Measurements from ENCODE around the gene GPR108. TPM values are rescaled to one million over a fixed set of nuclear protein-coding genes. Genes with fewer than 3 reads are reported as not detected.

The GPR108 gene
- total and polyA plus RNA-seq, 2 of the 8 experiments (the other 6 are each of a cell fraction or from before 2014, with no cell fraction given), result 34.9 to 46.0 TPM

DNA sequence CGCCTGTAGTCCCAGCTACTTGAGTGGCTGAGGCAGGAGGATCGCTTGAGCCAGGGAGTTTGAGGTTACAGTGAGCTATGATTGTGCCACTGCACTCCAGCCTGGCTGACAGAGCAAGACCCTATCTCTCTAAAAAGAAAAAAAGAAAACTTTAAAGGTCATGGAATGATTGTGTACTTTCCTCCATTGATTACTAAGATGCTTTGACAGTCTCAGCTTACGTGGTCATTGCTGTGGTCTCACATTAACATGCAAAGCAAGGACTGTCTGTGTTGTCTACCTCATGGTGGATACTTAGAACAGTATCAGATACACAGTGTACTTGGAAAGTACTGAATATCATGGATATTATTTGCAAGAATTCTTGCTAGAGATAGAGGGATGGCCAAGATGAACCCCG lies 53.4 kb downstream of the GPR108 start:
- H3K14ac ChIP-seq (ENCODE audit: insufficient read length), result no peak overlapping the region
- POLR2A ChIA-PET (ENCODE audit: partially characterized antibody), result interaction anchor here (0.6 kb wide), 1 partner anchor 150 kb away, joined by 3 read pairs; no protein-coding TSS in a partner anchor
- TF ChIP-seq CBX8 (IDR thresholded peaks at IDR 0.05; ENCODE audit: borderline replicate concordance, low read depth, low read length), result no peak
- TF ChIP-seq CBX5 (IDR thresholded peaks at IDR 0.05; ENCODE audit: low read depth, low read length), result no peak
- TF ChIP-seq PHF8 (conservative IDR thresholded peaks at IDR 0.05; ENCODE audit: low read depth, low read length), result no peak
- no peak for TF ChIP-seq TBP (IDR thresholded peaks at IDR 0.05; ENCODE audit: low read depth, low read length)
- TF ChIP-seq JUND (IDR thresholded peaks at IDR 0.05; ENCODE audit: low read length), result no peak
- TF ChIP-seq, protein P1, sequence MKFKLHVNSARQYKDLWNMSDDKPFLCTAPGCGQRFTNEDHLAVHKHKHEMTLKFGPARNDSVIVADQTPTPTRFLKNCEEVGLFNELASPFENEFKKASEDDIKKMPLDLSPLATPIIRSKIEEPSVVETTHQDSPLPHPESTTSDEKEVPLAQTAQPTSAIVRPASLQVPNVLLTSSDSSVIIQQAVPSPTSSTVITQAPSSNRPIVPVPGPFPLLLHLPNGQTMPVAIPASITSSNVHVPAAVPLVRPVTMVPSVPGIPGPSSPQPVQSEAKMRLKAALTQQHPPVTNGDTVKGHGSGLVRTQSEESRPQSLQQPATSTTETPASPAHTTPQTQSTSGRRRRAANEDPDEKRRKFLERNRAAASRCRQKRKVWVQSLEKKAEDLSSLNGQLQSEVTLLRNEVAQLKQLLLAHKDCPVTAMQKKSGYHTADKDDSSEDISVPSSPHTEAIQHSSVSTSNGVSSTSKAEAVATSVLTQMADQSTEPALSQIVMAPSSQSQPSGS (IDR thresholded peaks at IDR 0.05; ENCODE audit: low read length), result no peak
- TF ChIP-seq MAFK (IDR thresholded peaks at IDR 0.05; ENCODE audit: low read depth, low read length), result no peak
- TF ChIP-seq, protein P2, sequence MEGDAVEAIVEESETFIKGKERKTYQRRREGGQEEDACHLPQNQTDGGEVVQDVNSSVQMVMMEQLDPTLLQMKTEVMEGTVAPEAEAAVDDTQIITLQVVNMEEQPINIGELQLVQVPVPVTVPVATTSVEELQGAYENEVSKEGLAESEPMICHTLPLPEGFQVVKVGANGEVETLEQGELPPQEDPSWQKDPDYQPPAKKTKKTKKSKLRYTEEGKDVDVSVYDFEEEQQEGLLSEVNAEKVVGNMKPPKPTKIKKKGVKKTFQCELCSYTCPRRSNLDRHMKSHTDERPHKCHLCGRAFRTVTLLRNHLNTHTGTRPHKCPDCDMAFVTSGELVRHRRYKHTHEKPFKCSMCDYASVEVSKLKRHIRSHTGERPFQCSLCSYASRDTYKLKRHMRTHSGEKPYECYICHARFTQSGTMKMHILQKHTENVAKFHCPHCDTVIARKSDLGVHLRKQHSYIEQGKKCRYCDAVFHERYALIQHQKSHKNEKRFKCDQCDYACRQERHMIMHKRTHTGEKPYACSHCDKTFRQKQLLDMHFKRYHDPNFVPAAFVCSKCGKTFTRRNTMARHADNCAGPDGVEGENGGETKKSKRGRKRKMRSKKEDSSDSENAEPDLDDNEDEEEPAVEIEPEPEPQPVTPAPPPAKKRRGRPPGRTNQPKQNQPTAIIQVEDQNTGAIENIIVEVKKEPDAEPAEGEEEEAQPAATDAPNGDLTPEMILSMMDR (IDR thresholded peaks at IDR 0.05; ENCODE audit: control extremely low read depth in 1 of 3, insufficient read depth in 1 of 3, low read depth in 1 of 3, low read length in 3 of 3), result no peak
- TF ChIP-seq POLR2AphosphoS5 (IDR thresholded peaks at IDR 0.05; ENCODE audit: low read depth, low read length), result no peak
- TF ChIP-seq RFX5 (IDR thresholded peaks at IDR 0.05; ENCODE audit: borderline replicate concordance, low read depth, low read length), result no peak

More for the DNA sequence above, 53.4 kb downstream of the GPR108 start:
- no peak overlapping the region for H2BK120ac ChIP-seq (replicated peaks; ENCODE audit: low read depth, low read length)
- WGBS, 2 experiments (ENCODE audit: extremely low coverage in 1 of 2, insufficient coverage in 1 of 2, insufficient read length in 1 of 2, insufficient replicate concordance in 2 of 2, low coverage in 1 of 2, low lambda C conversion rate in 2 of 2, missing lambda C conversion rate in 1 of 2), result 92% methylated on average over 4 of the region's 4 CpGs; no CpG with 5 or more reads in 1 of the 2 experiments
- no peaks in the 10 kb centered on the region for H3K79me1 ChIP-seq (ENCODE audit: low read depth, low read length)
- no peak overlapping the region for H3K4me3 ChIP-seq (ENCODE audit: extremely low read depth in 1 of 4, insufficient read depth in 2 of 4, low read depth in 3 of 4, low read length in 4 of 4)
- no peaks in the 10 kb centered on the region; a peak in 1 of 8 replicates for H3K36me3 ChIP-seq (ENCODE audit: control insufficient read depth in 2 of 4, insufficient read depth in 4 of 4, low read length in 3 of 4)
- CTCF ChIA-PET (ENCODE audit: partially characterized antibody), result interaction anchor here (1.2 kb wide), 1 partner anchor 86 kb away, joined by 3 read pairs; no protein-coding TSS in a partner anchor
- no peak overlapping the region for H4K91ac ChIP-seq (replicated peaks; ENCODE audit: insufficient read length, low read length)
- no peak overlapping the region for H3K27ac ChIP-seq (ENCODE audit: low read depth, low read length)
- H2AFZ ChIP-seq (ENCODE audit: low read length), result no peak overlapping the region
- no peak overlapping the region for H2BK5ac ChIP-seq (ENCODE audit: low read depth, low read length)
- no peak overlapping the region for H2BK20ac ChIP-seq (ENCODE audit: low read length)
- FAIRE-seq (no peak), DNase-seq (ENCODE audit: low read depth in 1 of 2, low spot score in 2 of 2) (no peak)
- no peak overlapping the region for H3K23ac ChIP-seq (ENCODE audit: insufficient read length)
- no peaks in the 10 kb centered on the region for H3K27me3 ChIP-seq (replicated peaks in 1 of 4; ENCODE audit: control insufficient read depth in 3 of 4, extremely low read depth in 1 of 4, insufficient read depth in 3 of 4, low read length in 3 of 4)
- H3K4ac ChIP-seq (replicated peaks; ENCODE audit: insufficient read length, low read depth, low read length), result no peak overlapping the region
- H3K18ac ChIP-seq (ENCODE audit: extremely low read depth, low read length), result no peak overlapping the region
- no peak overlapping the region for H2AK5ac ChIP-seq (ENCODE audit: low read depth, low read length)
- H3K9ac ChIP-seq (replicated peaks in 1 of 4; ENCODE audit: extremely low read depth in 1 of 4, low read depth in 3 of 4, low read length in 3 of 4), result no peak overlapping the region
- no peak overlapping the region for H2BK12ac ChIP-seq (ENCODE audit: low read depth, low read length)
- no peak overlapping the region for H3K56ac ChIP-seq (replicated peaks; ENCODE audit: insufficient read length, low read depth, low read length)
- no peaks in the 10 kb centered on the region; a peak in 1 of 4 replicates for H3K9me3 ChIP-seq (ENCODE audit: insufficient read depth in 2 of 2, low read depth in 1 of 2, low read length in 1 of 2)
- H3K4me2 ChIP-seq (ENCODE audit: insufficient read depth in 1 of 2, low read depth in 2 of 2, low read length in 2 of 2), result no peak overlapping the region
- H4K8ac ChIP-seq (ENCODE audit: extremely low read depth, insufficient read depth, low read length), result no peak overlapping the region
- no peaks in the 10 kb centered on the region for H3K23me2 ChIP-seq (ENCODE audit: low read depth, low read length)
- H2BK15ac ChIP-seq (ENCODE audit: low read length), result no peak overlapping the region
- no peak overlapping the region for H4K5ac ChIP-seq (ENCODE audit: insufficient read length, low read depth, low read length)
- no peaks in the 10 kb centered on the region for H3K79me2 ChIP-seq (ENCODE audit: control insufficient read depth in 1 of 2, insufficient read depth in 2 of 2, low read length in 2 of 2)
- no peaks in the 10 kb centered on the region for H4K20me1 ChIP-seq (replicated peaks in 1 of 2; ENCODE audit: control insufficient read depth in 1 of 2, insufficient read depth in 2 of 2, low read length in 2 of 2)
- no peaks in the 10 kb centered on the region for H3K4me1 ChIP-seq (replicated peaks in 1 of 4; ENCODE audit: control insufficient read depth in 3 of 4, insufficient read depth in 4 of 4, low read length in 3 of 4)
